Mucosa of stomach (tissue), 1 donor: ENCODE results near the gene SPEG.

Source experiments
- H3K27me3 ChIP-seq: one replicate; pipeline ENCODE4 v1.7.0; 2013; ENCODE audit warnings: mild to moderate bottlenecking, low read length; ENCODE audit not compliant: control insufficient read depth, insufficient read depth
- H3K36me3 ChIP-seq: one replicate; pipeline ENCODE4 v1.7.0; 2013; ENCODE audit warnings: low read length; ENCODE audit not compliant: control insufficient read depth, insufficient read depth
- H3K4me1 ChIP-seq: one replicate; pipeline ENCODE4 v1.7.0; 2013; ENCODE audit warnings: mild to moderate bottlenecking, low read length; ENCODE audit not compliant: control insufficient read depth, insufficient read depth
- H3K4me3 ChIP-seq: one replicate; pipeline ENCODE4 v1.7.0; 2013; ENCODE audit warnings: low read length
- H3K9ac ChIP-seq: one replicate; pipeline ENCODE4 v1.7.0; 2013; ENCODE audit warnings: mild to moderate bottlenecking, low read length, moderate library complexity
- H3K9me3 ChIP-seq: one replicate; pipeline ENCODE4 v1.7.0; 2013; ENCODE audit warnings: mild to moderate bottlenecking, low read length, moderate library complexity; ENCODE audit not compliant: control insufficient read depth
- donor health status: Pancreatic carcinoma.

The SPEG gene

DNA sequence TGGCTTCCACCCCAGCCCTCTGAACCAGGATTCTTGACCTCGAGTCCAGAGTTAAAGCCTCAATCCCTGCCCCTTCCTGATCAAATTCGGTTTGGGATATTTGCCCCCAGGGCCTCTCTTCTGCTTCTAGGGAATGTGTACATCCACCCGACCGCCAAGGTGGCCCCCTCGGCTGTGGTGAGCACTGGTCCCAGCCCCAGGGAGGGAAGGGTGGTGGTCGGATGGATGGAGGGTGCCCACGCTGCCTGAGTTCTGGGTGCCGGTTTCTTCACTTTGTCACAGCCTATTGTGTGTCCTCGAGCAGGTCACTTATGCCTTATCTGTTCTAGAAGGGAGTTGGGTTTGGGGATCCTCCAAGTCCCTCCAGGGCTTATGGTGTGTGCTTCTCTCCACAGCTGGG lies 70.9 kb downstream of the SPEG start:
- H3K4me1 ChIP-seq = peaks cover 12% of the 10 kb centered on the region
- H3K9me3 ChIP-seq = no peaks in the 10 kb centered on the region
- no peak overlapping the region for H3K9ac ChIP-seq
- peaks cover 19% of the 10 kb centered on the region for H3K36me3 ChIP-seq
- H3K27me3 ChIP-seq = peaks cover 16% of the 10 kb centered on the region
- no peak overlapping the region for H3K4me3 ChIP-seq

GRCh38 chr2:219506153-219506801 lies 71.6 kb downstream of the SPEG start:
- Histone ChIP-seq H3K36me3 (peaks cover 19% of the 10 kb centered on the region), H3K9ac (no peak overlapping the region), H3K4me3 (no peak overlapping the region), H3K27me3 (peaks cover 22% of the 10 kb centered on the region), H3K4me1 (peaks cover 13% of the 10 kb centered on the region), H3K9me3 (no peaks in the 10 kb centered on the region)

GRCh38 chr2:219506802-219507526 lies 72.3 kb downstream of the SPEG start:
- Histone ChIP-seq H3K36me3 (peaks cover 19% of the 10 kb centered on the region), H3K9me3 (no peaks in the 10 kb centered on the region), H3K4me1 (peaks cover 13% of the 10 kb centered on the region), H3K4me3 (no peak overlapping the region), H3K27me3 (peaks cover 27% of the 10 kb centered on the region), H3K9ac (no peak overlapping the region)

DNA sequence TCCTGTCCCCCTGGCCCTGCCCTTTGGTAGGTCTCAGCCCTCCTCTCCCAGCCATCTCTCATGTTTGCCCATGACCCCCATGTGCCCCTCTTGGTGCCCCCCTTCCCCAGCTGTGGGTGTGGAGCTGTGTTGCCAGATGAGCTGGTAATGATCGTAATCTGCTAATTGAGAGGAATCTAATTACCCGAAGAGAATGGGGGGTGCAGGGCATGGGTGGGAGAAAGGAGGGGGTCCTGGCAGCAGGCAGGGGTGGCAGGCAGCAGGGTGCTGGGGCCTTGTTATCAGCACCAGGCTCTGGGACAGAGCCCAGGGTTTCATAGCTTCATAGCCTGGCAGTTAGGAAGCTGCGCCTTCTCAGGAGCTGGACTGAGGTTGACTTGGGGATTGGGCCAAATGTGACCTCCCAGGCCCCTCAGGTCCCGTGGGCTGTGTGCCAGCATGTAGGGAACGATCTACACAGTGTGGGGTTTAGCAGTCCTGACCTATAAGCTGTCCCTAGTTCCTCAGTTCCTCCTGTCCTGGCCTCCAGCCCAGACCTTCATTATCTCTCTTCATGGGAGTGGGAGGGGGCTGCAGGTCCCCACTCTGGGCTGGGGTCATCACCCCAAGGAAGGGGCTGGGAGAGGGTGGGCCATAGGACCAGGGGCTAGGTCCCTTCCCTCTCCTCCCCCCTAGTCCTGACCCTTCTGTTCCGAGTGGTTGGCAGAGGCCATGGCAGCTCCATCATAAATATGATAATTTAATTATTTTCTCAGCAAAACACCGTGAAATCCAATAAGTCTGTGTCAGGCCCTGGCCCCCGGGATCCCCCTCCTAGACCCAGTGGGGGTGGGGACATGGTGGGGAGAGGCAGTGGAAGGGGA lies 73.2 kb downstream of the SPEG start:
- H3K4me1 ChIP-seq = peaks cover 13% of the 10 kb centered on the region
- H3K4me3 ChIP-seq = no peak overlapping the region
- no peak overlapping the region for H3K9ac ChIP-seq
- H3K36me3 ChIP-seq = peaks cover 19% of the 10 kb centered on the region
- H3K27me3 ChIP-seq = peaks cover 36% of the 10 kb centered on the region
- no peaks in the 10 kb centered on the region for H3K9me3 ChIP-seq

GRCh38 chr2:219508444-219508734 lies 73.7 kb downstream of the SPEG start:
- H3K9ac ChIP-seq = no peak overlapping the region

GRCh38 chr2:219508971-219509779 lies 74.5 kb downstream of the SPEG start:
- H3K4me3 ChIP-seq = no peak overlapping the region
- no peak overlapping the region for H3K9ac ChIP-seq
- peaks cover 13% of the 10 kb centered on the region for H3K4me1 ChIP-seq
- H3K27me3 ChIP-seq = peaks cover 49% of the 10 kb centered on the region
- H3K9me3 ChIP-seq = no peaks in the 10 kb centered on the region
- peaks cover 19% of the 10 kb centered on the region for H3K36me3 ChIP-seq

More at GRCh38 chr2:219508444-219508734, 73.7 kb downstream of the SPEG start:
- Histone ChIP-seq H3K36me3 (peaks cover 19% of the 10 kb centered on the region), H3K27me3 (peaks cover 41% of the 10 kb centered on the region), H3K4me3 (no peak overlapping the region), H3K9me3 (no peaks in the 10 kb centered on the region), H3K4me1 (peaks cover 13% of the 10 kb centered on the region)

DNA sequence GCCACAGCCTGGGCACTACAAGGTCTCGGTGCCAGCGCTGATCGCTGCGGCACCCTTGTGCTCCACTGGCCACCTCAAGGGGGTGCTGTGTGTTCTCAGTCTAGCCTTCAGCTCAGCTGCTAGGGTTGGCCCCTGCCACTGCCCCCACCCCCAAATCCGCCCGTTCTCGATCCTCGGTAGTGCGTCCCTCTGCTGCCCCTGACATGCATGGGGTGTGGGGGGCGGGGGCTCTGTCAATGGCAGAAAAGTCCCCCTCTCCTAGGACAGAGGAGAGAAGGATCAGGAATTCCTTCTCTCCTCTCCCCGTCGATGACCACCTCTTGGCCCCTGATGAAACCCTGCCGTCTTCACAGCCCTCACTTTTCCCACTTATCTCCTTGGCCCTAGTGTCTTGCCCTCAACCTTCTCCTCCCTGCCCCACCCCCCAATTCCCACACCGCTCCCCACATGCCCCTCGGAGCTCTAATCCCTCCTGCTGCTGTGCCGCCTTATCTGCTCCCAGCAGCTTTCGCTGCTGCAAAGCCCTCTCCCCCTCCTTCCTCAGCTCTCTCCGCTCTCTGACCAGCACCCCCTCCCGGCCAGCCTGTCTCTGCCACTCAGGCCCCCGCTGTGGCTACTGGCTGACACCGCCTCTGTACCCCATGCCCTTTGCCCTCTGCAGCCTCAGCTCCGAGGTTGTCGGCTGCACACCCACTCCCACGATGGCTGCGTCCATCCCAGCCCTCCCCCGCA lies 75.3 kb downstream of the SPEG start:
- peaks cover 57% of the 10 kb centered on the region for H3K27me3 ChIP-seq
- H3K36me3 ChIP-seq = peaks cover 15% of the 10 kb centered on the region
- H3K4me3 ChIP-seq = no peak overlapping the region
- no peak overlapping the region for H3K9ac ChIP-seq
- H3K9me3 ChIP-seq = no peaks in the 10 kb centered on the region
- peaks cover 13% of the 10 kb centered on the region for H3K4me1 ChIP-seq

- Histone ChIP-seq H3K27me3 (peaks cover 64% of the 10 kb centered on the region), H3K9me3 (no peaks in the 10 kb centered on the region), H3K4me1 (peaks cover 13% of the 10 kb centered on the region), H3K4me3 (no peak overlapping the region), H3K9ac (no peak overlapping the region), H3K36me3 (peaks cover 10% of the 10 kb centered on the region)
Observed at GRCh38 chr2:219510512-219511135, 76.0 kb downstream of the SPEG start.

DNA sequence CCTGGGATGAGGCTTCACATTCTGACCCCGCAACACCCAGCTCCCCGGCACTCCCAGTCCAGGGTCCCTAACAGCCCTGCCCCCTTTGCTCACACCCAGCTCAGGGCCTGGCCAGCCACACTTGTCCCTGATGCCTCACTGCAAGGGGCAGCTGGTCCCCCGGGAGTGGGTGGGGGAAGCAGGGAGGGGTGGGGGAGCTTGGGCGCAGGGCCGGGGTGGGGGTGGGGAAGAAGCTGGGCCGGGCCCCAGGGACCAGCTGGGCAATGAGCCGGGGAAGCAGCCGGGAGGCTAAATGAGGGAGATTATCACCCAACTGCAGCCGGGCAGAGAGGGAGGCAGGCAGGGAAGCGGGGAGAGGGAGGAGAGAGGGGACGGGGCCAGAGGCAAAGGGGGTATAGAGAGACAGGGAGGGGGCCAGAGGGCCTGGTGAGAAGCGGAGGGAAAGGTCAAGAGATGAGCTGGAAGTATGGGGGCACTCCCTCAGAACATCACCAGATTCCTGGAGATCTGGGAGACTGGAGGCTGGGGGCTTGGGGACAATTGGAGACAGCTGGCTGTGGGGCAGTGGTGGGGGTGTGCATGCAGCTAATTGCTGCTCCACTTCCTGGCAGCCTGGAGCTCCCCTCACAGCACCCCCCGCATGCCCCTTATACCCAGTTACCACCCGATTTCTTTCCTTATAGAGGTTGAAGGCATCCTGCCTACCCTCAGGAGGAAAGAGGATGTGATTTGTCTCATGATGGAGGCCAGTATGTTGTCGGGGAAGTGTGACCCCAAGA lies 77.1 kb downstream of the SPEG start:
- H3K36me3 ChIP-seq = no peaks in the 10 kb centered on the region
- no peaks in the 10 kb centered on the region for H3K9me3 ChIP-seq
- H3K4me3 ChIP-seq = no peak overlapping the region
- peaks cover 74% of the 10 kb centered on the region for H3K27me3 ChIP-seq
- H3K4me1 ChIP-seq = peaks cover 13% of the 10 kb centered on the region
- no peak overlapping the region for H3K9ac ChIP-seq

GRCh38 chr2:219512524-219513216 lies 78.0 kb downstream of the SPEG start:
- peaks cover 13% of the 10 kb centered on the region for H3K4me1 ChIP-seq
- no peak overlapping the region for H3K4me3 ChIP-seq
- H3K9me3 ChIP-seq = no peaks in the 10 kb centered on the region
- no peaks in the 10 kb centered on the region for H3K36me3 ChIP-seq
- H3K9ac ChIP-seq = no peak overlapping the region
- H3K27me3 ChIP-seq = peaks cover 82% of the 10 kb centered on the region
